Pons (tissue), 1 donor: ENCODE data around the gene NAXD.
"Not testable (repeated sequence)": the region's sequence is repeated elsewhere in the genome, so short reads cannot be mapped to it uniquely, and the experiment has no call there.

Experiments
- DNase-seq: peaks from one replicate; pipeline ENCODE4 v3.0.0-alpha.2; 2016; ENCODE audit warnings: low spot score

Gene NAXD

GRCh38 chr13:110628477-110628793 lies 13.1 kb downstream of the NAXD start:
- no peak for DNase-seq

GRCh38 chr13:110628952-110629701 lies 13.8 kb downstream of the NAXD start:
- no peak for DNase-seq

GRCh38 chr13:110629735-110630134 lies 14.4 kb downstream of the NAXD start:
- no peak for DNase-seq

- no peak for DNase-seq
Measured at GRCh38 chr13:110630566-110631119, 15.3 kb downstream of the NAXD start.

GRCh38 chr13:110632255-110632654 lies 16.9 kb downstream of the NAXD start:
- not testable (repeated sequence) for DNase-seq

GRCh38 chr13:110633776-110634175 lies 18.4 kb downstream of the NAXD start:
- no peak for DNase-seq

GRCh38 chr13:110634558-110634957 lies 19.2 kb downstream of the NAXD start:
- no peak for DNase-seq

- DNase-seq: no peak
Measured at GRCh38 chr13:110635405-110636002, 20.2 kb downstream of the NAXD start.

- no peak for DNase-seq
Measured at GRCh38 chr13:110636053-110636475, 20.7 kb downstream of the NAXD start.

- no peak for DNase-seq
Measured at GRCh38 chr13:110636701-110637201, 21.4 kb downstream of the NAXD start.

GRCh38 chr13:110637275-110637674 lies 21.9 kb downstream of the NAXD start:
- no peak for DNase-seq

- no peak for DNase-seq
Measured at GRCh38 chr13:110637747-110638146, 22.4 kb downstream of the NAXD start.

GRCh38 chr13:110638257-110638656 lies 22.9 kb downstream of the NAXD start:
- no peak for DNase-seq

GRCh38 chr13:110638814-110639806 lies 23.8 kb downstream of the NAXD start:
- DNase-seq: no peak

- no peak for DNase-seq
Measured at GRCh38 chr13:110639935-110640334, 24.6 kb downstream of the NAXD start.

GRCh38 chr13:110640591-110641029 lies 25.3 kb downstream of the NAXD start:
- no peak for DNase-seq

- DNase-seq: no peak
Measured at GRCh38 chr13:110641055-110642015, 26.0 kb downstream of the NAXD start.

- no peak for DNase-seq
Measured at GRCh38 chr13:110642291-110642981, 27.1 kb downstream of the NAXD start.

- DNase-seq: no peak
Measured at GRCh38 chr13:110643324-110643723, 28.0 kb downstream of the NAXD start.

- DNase-seq: no peak
Measured at GRCh38 chr13:110643768-110644421, 28.6 kb downstream of the NAXD start.
